ENCODE results near the gene FOXA1.

The FOXA1 gene

GRCh38 chr14:37601865-37602264 is 6.8 kb upstream of the FOXA1 start:
- DNase-seq = no peak

GRCh38 chr14:37600880-37601741 is 6.1 kb upstream of the FOXA1 start:
- no peak for DNase-seq

DNA sequence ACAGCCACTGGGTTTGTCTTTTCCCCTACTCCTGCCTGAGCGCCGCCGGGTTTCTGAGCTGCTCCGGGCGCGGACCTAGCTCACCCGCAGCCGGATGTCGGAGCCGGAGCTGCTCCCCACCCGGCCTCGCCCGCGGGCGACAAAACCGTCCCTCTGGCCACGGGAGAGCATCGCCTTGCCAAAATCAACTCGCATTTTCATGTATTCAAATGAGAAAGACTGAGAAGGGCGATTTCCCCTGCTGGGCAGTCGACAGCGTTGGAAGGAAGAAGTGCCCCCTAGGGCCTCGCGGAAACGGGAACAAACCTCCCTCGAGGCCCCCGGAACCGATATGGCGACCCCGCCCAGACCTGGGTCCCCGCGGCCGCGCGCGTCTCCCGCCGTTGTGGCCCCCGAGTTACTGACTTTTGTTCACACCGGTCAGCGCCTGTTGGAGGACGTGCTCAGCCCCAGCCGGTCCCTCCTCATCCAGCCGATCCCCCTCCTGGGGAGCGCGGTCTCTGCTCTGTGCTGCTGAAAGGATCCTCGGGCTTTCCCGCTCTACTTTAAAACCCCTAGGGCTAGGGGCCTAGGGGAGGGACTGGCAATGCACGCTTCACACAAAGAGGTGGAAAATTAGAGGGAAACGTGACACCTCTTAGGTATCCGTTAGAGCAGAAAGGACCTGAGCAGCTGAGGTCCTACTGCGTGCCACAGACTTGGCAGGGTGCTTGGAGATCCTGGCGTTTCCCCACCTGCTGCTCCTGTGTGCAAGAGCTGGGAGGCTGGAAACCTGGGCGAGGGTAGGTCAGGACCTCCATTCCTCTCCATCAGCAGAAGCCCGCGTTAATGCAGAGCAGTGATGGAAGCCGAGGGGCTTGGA is 4.7 kb upstream of the FOXA1 start:
- peak in 1 of 2 experiments; percentile 37 for DNase-seq

DNA sequence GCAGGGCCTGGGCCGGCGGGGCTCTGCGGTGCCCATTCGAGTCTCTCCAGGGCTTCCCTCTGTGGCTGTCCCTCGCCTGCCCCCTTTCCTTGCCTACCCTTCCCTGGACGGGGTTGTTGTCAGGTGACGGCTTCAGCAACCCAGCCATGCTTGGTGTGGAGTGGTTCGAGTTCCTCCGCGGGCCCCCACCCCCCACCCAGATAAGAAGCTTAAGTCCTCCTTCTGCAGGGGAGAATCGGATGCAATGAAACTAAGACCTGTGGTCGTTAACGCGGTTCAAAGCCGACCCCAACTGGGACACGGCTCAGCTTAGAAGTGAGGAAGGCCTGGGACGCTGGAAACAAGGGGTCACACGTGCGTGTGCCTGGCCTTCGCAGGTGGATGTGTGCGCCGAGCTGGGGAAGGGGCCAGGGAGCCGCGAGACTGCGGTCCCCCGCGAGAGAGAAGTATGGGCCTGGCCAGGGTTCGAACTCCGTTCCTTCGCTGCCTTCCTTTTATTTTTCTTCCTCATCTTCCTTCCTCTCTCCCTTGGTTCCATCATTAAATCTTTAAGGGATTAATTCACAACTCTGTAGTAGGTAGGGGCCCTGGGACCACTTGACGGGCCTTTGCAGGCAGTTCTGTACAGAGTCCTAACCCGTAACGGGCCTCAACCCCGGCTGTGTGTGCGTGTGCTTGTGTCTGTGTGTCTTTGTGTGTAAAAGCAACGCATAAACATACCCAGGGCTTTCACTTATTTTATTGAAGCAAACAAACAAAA is 3.9 kb upstream of the FOXA1 start:
- no peak for DNase-seq

GRCh38 chr14:37597914-37598746 is 3.1 kb upstream of the FOXA1 start:
- peak; percentile 46 to 76 for DNase-seq

- DNase-seq = peak in 1 of 2 experiments; percentile 53
Observed at GRCh38 chr14:37597538-37597913, 2.5 kb upstream of the FOXA1 start.

DNA sequence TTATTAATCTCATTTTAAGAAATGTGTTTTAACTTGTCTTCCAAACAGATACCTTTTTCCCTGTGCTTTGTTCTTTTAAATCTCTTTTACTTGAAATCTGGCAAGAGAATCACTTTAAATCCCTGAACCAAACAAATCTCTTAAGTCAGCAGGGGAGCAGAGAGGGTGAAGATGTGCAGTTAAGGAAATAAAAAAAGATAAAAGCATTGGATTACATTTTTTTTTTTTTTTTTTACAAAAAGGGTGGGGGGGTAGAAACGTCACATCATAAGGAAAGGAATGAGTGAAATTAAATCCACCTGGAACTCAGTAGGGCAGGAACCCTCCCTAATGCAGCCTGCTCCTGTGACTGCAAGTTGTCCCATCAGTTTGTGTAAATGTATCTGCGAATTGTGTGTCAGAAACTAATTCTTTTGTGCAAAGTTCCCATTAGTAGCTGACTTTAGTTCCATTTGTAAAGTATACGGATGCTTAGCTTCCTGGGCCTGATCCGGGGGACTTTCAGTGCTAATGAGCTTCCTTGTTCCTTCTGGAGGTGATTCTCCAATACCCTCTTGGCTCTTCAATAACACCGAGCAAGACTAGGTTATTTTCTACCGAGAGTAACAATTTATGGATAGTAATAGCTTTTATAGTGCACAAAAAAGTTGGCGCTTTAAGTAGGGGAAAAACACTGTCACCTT is 1.9 kb upstream of the FOXA1 start:
- peak in 1 of 2 experiments; percentile 53 for DNase-seq

DNA sequence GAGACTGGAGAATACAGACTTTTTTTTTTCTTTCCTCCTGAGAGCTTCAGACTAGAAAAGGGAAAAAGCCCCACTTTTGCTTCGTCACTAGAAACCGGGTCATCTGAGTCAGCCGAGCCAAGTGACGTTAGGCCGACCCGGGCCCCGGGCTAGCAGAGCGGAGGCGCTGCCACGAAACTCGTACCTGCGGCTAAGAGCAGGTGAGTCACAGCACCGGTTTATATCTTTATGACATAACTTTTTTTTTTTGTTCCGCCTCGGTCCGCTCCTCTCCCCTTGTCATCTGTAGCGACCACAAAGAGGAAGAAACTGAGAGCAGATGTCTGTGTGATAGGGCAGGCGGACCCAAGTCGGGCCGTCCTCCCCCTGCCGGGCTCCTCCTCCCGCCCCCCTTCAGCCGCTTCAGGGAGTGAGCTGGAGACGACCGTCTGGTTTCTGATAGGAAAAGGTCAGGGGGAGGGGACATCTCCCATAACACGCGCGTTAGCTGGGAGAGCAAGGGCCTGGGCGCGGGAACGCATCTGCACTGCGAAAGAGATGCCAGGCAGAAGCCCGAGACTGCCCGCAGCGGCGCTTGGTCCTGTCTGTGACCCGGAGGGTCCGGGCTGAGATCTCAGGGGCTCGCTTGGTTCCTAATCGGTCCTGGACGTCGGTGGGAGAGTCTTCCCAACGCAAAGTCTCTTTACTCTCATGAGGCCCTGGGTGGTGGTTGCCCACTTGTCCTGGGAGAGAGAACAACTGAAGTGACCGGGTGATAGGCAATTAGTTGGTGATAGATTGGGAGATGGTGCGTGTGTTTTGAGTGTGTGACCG is 966 bp upstream of the FOXA1 start:
- DNase-seq = peak; percentile 91 to 98

- peak; percentile 89 to 92 for DNase-seq
Observed at GRCh38 chr14:37594238-37594970, 645 bp downstream of the FOXA1 start.

DNA sequence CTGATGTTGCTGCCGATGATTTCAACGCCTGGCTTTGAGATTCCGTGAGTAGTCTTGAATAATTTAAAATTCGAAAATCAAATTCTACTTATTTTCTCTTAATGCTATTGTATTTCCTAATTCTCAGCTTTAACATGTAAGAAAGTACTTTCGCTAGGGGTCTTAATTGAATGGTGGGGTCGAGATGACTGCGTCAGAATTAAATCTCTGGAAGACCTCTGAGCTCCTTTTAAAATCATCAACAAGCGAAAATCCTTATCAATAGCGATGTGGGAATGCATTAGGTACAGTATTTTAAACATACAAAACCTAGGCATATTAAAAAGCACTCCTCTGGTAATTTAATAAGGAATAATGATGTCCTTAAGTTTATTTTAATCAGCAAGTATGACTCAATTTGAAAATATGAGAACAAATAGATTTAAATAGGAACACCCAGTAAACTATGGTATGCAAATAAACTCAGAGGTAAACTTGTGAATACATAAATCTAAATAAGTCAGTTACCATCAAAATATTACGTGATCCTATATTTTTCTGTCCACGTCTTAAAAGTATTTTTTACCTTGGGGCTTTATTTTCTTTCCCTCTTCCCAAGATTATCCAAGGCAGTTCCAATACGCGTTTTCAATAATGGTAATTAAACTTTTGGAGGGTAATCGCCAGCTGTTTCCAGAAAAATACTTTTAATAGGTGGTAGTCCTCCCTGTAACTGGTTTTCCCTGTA is 1.4 kb downstream of the FOXA1 start:
- DNase-seq = peak in 1 of 2 experiments; percentile 65

DNA sequence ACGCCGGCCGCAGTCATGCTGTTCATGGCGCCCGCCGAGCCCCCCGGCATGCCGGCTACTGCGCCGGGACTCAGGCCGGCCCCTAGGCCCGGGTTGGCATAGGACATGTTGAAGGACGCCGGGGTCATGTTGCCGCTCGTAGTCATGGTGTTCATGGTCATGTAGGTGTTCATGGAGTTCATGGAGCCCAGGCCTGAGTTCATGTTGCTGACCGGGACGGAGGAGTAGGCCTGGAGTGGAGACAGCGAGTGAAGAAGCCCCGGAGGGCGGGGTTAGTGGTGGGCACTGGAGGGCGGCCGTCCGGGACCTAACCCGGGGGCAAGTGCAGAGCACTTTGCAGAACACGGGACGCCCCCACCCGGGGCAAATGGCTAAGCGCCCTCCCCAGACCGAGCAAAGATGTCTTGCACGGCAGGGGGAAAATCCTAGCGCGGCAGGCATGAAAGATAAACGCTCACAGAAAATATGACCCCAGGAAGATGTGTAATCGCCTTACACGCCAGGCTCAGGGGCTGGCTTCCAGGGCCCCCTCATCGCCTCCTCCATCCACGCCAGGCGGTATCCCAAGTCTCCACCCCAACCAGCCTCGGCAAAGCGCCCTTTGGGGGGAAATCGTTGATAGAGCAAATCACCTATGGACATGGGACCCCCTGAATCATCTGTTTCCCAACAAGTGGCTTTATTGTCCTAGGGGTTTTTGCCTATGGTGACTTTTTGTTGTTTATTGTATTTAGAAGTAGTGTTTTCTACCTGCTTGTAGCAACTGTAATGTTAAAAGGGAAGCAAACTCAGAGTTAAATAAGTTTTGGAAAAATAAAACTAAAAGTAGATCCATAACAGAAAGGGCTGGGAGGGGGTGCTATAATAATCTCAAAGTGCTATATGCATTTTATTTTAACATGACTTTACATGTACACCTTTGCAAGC is 2.3 kb downstream of the FOXA1 start:
- peak in 1 of 2 experiments; percentile 86 for DNase-seq

GRCh38 chr14:37591941-37592481 is 3.0 kb downstream of the FOXA1 start:
- DNase-seq = peak in 1 of 2 experiments; percentile 61

DNA sequence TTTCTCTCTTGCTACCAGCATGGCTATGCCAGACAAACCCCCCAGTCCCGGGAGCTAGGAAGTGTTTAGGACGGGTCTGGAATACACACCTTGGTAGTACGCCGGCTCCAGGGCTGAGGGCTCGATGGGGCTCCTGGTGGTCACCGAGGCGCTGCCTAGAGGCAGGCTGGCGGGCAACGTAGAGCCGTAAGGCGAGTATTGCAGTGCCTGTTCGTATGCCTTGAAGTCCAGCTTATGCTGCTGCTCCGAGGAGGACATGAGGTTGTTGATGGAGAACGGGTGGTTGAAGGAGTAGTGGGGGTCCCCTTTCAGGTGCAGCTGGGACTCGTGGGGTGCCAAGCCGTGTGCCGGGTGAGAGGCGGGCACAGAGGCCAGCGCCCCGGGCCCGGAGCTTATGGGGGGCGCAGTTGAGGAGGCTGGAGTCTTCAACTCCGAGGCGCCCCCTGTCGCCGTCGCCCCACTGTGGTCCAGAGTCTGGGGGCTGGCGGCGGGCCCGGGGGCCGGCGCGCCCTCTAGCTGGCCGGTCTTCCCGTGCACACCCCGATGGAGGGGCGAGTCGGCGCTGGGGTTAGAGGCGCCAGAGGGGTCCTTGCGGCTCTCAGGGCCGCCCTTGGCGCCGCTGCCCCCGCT is 3.6 kb downstream of the FOXA1 start:
- DNase-seq = peak in 1 of 2 experiments; percentile 85

GRCh38 chr14:37590428-37591139 is 4.5 kb downstream of the FOXA1 start:
- peak in 1 of 2 experiments; percentile 87 for DNase-seq

DNA sequence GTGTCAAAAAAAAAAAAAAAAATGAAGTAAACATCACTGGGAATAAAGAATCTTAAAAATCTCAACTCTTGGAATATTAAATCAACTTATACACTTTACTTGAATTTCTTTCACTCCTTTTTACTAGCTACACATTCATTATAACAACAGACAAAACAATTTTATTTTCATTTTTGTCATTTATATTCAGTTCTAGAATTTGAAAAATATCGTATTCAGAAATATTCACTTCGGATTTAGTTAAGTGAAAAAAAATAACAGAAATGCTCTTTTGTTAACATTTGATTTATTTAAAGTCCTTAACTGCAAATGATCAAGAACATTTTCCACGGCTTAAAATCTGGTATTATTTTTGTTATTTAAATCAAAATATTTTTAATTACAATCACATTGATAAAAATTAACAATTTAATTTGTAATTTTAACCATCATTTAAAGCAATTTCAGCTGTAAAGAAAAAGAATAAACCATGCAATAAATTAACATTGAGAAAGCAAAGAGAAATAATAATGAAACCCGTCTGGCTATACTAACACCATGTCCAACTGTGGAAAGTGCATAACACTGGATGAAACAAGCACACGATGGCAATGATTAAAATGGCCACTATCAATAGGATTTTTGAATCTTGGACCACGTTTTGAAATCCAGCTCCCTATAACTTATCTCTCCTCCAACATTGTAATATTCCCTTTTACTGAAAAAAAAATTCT is 5.2 kb downstream of the FOXA1 start:
- no peak for DNase-seq
